SK-N-SH (cell line): ENCODE results near the gene SLC27A3. TPM values are rescaled to one million over a fixed set of nuclear protein-coding genes. Genes with fewer than 3 reads are reported as not detected.

ENCODE experiments used
- CTCF ChIA-PET: fragments of 300-600, 350-600 bp; formaldehyde crosslinking; extraction: SDS; loops from one replicate; lab custom pipeline; 2021; lab: Yijun Ruan, JAX
- POLR2A ChIA-PET: fragments of 350-600 bp; sonication (Branson Sonifier 250); formaldehyde crosslinking; extraction: SDS; loops from one replicate; lab custom pipeline; 2020; ENCODE audit warnings: antibody characterized with exemption, inconsistent platforms; lab: Yijun Ruan, JAX
- DNase-seq: peaks from one replicate; pipeline ENCODE4 v3.0.0; 2012
- H2AFZ ChIP-seq: fragments of 200-600 bp; sonication (generic); 2 replicates; pipeline ENCODE4 v1.8.1; 2016; ENCODE audit warnings: antibody characterized with exemption, mild to moderate bottlenecking, low read depth
- H3F3A ChIP-seq: fragments of 200-600 bp; sonication (generic); replicated peaks from 2 replicates; pipeline ENCODE3; 2016; ENCODE audit warnings: antibody characterized with exemption, mild to moderate bottlenecking; ENCODE audit not compliant: insufficient read depth
- H3K27ac ChIP-seq, 2 experiments: fragments of 200-500 bp in 1 of 2; fragments of 200-600 bp in 1 of 2; sonication (Bioruptor generic) in 1 of 2; sonication (generic), shearing (Covaris generic) in 1 of 2; 2 replicates each; pipeline versions ENCODE4 v1.5.1 to v1.6.1; 2014 to 2016; ENCODE audit warnings: low read depth in 2 of 2, inconsistent platforms in 1 of 2, low read length in 1 of 2, mild to moderate bottlenecking in 1 of 2, mixed read lengths in 1 of 2
- H3K27me3 ChIP-seq: fragments of 200-600 bp; sonication (generic), shearing (Covaris generic); 2 replicates; pipeline ENCODE4 v1.6.1; 2016; ENCODE audit warnings: mixed run types; ENCODE audit not compliant: insufficient read depth
- H3K36me3 ChIP-seq, 2 experiments: fragments of 200-500 bp in 1 of 2; fragments of 200-600 bp in 1 of 2; sonication (Bioruptor generic) in 1 of 2; sonication (generic) in 1 of 2; replicated peaks in 1 of 2; 2 replicates each; pipeline versions ENCODE3 to v1.5.1; 2014 to 2016; ENCODE audit warnings: low read length in 1 of 2, mild to moderate bottlenecking in 1 of 2; ENCODE audit not compliant: insufficient read depth in 2 of 2, control insufficient read depth in 1 of 2
- H3K4me1 ChIP-seq, 2 experiments: fragments of 200-500 bp in 1 of 2; fragments of 200-600 bp in 1 of 2; sonication (Bioruptor generic) in 1 of 2; sonication (generic), shearing (Covaris generic) in 1 of 2; 2 replicates each; pipeline versions ENCODE4 v1.5.1 to v1.6.1; 2014 to 2016; ENCODE audit warnings: low read depth in 1 of 2, low read length in 1 of 2, mixed run types in 1 of 2; ENCODE audit not compliant: insufficient read depth in 2 of 2, control insufficient read depth in 1 of 2
- H3K4me2 ChIP-seq: fragments of 200-600 bp; sonication (generic), shearing (Covaris generic); 2 replicates; pipeline ENCODE4 v1.6.1; 2017; ENCODE audit warnings: mixed run types
- H3K4me3 ChIP-seq, 2 experiments: fragments of 200-500 bp in 1 of 2; fragments of 200-600 bp in 1 of 2; sonication (Bioruptor generic) in 1 of 2; sonication (generic), shearing (Covaris generic) in 1 of 2; 2 replicates each; pipeline versions ENCODE4 v1.5.1 to v1.8.1; 2014 to 2016; ENCODE audit warnings: low read depth in 2 of 2, inconsistent platforms in 1 of 2, low read length in 1 of 2, mild to moderate bottlenecking in 1 of 2, mixed read lengths in 1 of 2, moderate library complexity in 1 of 2
- H3K79me2 ChIP-seq: fragments of 200-600 bp; sonication (generic); 2 replicates; pipeline ENCODE4 v1.8.1; 2017; ENCODE audit warnings: mild to moderate bottlenecking; ENCODE audit not compliant: insufficient read depth
- H3K9ac ChIP-seq: fragments of 200-600 bp; sonication (generic); 2 replicates; pipeline ENCODE4 v1.6.1; 2017; ENCODE audit warnings: mixed run types
- H3K9me2 ChIP-seq: fragments of 200-600 bp; sonication (generic); 2 replicates; pipeline ENCODE4 v1.6.1; 2017; ENCODE audit warnings: mixed run types
- H3K9me3 ChIP-seq: fragments of 200-600 bp; sonication (generic); 2 replicates; pipeline ENCODE4 v1.6.1; 2017; ENCODE audit warnings: mixed run types, mild to moderate bottlenecking, moderate library complexity
- H4K20me1 ChIP-seq: fragments of 200-600 bp; sonication (generic); 2 replicates; pipeline ENCODE4 v1.6.1; 2017; ENCODE audit warnings: mild to moderate bottlenecking, mixed run types; ENCODE audit not compliant: insufficient read depth
- FOXM1 ChIP-seq: IDR thresholded peaks from 2 replicates; pipeline ENCODE4 v1.4.0; 2012; ENCODE audit warnings: low read depth, mild to moderate bottlenecking
- IRF3 ChIP-seq: fragments of 150-350 bp; IDR thresholded peaks from 2 replicates; pipeline ENCODE4 v1.6.1; 2016; ENCODE audit warnings: mild to moderate bottlenecking, low read depth, low read length
- MEF2A ChIP-seq: IDR thresholded peaks from 2 replicates; pipeline ENCODE4 v1.4.0; 2012; ENCODE audit warnings: low read depth, borderline replicate concordance
- RXRA ChIP-seq: IDR thresholded peaks from 2 replicates; pipeline ENCODE4 v1.4.0; 2012; ENCODE audit warnings: low read depth, mild to moderate bottlenecking, borderline replicate concordance
- SMC3 ChIP-seq: IDR thresholded peaks from 2 replicates; pipeline ENCODE4 v1.6.1; 2012; ENCODE audit warnings: low read depth, low read length, improper control_type of control experiment
- WGBS: methylation state at CpG from one replicate; pipeline ENCODE4 v1.1.6; 2017; ENCODE audit warnings: low lambda C conversion rate; 5-methylcytosine and 5-hydroxymethylcytosine counted together
- polyA plus RNA-seq, 3 experiments: library from polyadenylated mRNA; depleted of rRNA; stranded (reverse); fragments of >200 nt; gene quantifications; 2 replicates each; pipeline ENCODE4 v1.2.3, GENCODE V29; 2012
- TF ChIP-seq, protein P1 (sequence below): fragments of 150-350 bp; IDR thresholded peaks from 2 replicates; pipeline ENCODE4 v1.6.1; 2017; ENCODE audit warnings: antibody characterized with exemption, low read length, low read depth, borderline replicate concordance
- TF ChIP-seq, protein P2 (sequence below): IDR thresholded peaks from 2 replicates; pipeline ENCODE4; 2012

SLC27A3 gene
- polyA plus RNA-seq, 1 of the 3 experiments (the other 2 are of a cell fraction) = 9.0 TPM

- ChIA-PET CTCF (interaction anchor here (1.6 to 2.0 kb wide), 2 partner anchors 11 to 201 kb away, joined by 7 to 11 read pairs; partner anchors contain the start of gene RAB13), POLR2A (no interaction called here)
- Histone ChIP-seq H3K4me1 (peaks cover 4% of the 10 kb centered on the region in 2 experiments; a peak in 2 of 4 replicates), H3K79me2 (no peaks in the 10 kb centered on the region), H4K20me1 (no peaks in the 10 kb centered on the region), H3F3A (peaks cover 4% of the 10 kb centered on the region), H3K36me3 (no peaks in the 10 kb centered on the region), H3K9me3 (no peaks in the 10 kb centered on the region), H3K9me2 (no peaks in the 10 kb centered on the region), H2AFZ (no peak overlapping the region), H3K4me2 (no peak overlapping the region), H3K27ac (no peak overlapping the region), H3K4me3 (no peak overlapping the region), H3K9ac (no peak overlapping the region), H3K27me3 (no peaks in the 10 kb centered on the region)
- TF ChIP-seq SMC3 (no peak), MEF2A (no peak), RXRA (no peak), FOXM1 (no peak)
- TF ChIP-seq, protein P1, sequence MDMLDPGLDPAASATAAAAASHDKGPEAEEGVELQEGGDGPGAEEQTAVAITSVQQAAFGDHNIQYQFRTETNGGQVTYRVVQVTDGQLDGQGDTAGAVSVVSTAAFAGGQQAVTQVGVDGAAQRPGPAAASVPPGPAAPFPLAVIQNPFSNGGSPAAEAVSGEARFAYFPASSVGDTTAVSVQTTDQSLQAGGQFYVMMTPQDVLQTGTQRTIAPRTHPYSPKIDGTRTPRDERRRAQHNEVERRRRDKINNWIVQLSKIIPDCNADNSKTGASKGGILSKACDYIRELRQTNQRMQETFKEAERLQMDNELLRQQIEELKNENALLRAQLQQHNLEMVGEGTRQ = no peak
- TF ChIP-seq, protein P2, sequence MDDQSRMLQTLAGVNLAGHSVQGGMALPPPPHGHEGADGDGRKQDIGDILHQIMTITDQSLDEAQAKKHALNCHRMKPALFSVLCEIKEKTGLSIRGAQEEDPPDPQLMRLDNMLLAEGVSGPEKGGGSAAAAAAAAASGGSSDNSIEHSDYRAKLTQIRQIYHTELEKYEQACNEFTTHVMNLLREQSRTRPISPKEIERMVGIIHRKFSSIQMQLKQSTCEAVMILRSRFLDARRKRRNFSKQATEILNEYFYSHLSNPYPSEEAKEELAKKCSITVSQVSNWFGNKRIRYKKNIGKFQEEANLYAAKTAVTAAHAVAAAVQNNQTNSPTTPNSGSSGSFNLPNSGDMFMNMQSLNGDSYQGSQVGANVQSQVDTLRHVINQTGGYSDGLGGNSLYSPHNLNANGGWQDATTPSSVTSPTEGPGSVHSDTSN = no peak
- DNase-seq = no peak
- WGBS = 83% methylated on average over 4 of the region's 4 CpGs
Measured at GRCh38 chr1:153786038-153786790, 11.0 kb downstream of the SLC27A3 start.

GRCh38 chr1:153789478-153790034, 14.3 kb downstream of the SLC27A3 start:
- no peak overlapping the region for H3K9ac ChIP-seq

More at GRCh38 chr1:153789478-153790034, 14.3 kb downstream of the SLC27A3 start:
- peaks cover 4% of the 10 kb centered on the region for H3F3A ChIP-seq
- no peaks in the 10 kb centered on the region for H3K79me2 ChIP-seq
- no peak for TF ChIP-seq IRF3
- CTCF ChIA-PET = interaction anchor here (1.4 to 5.1 kb wide), 2 partner anchors 157 to 197 kb away, joined by 4 to 22 read pairs; partner anchors contain the start of genes DENND4B and RAB13
- DNase-seq = no peak
- H3K4me2 ChIP-seq = no peak overlapping the region
- 83% methylated on average over 10 of the region's 22 CpGs for WGBS
- H4K20me1 ChIP-seq = no peaks in the 10 kb centered on the region
- H3K9me2 ChIP-seq = no peaks in the 10 kb centered on the region
- H3K4me3 ChIP-seq = no peak overlapping the region
- no peak overlapping the region for H3K27ac ChIP-seq
- no peak overlapping the region for H2AFZ ChIP-seq
- H3K4me1 ChIP-seq = no peaks in the 10 kb centered on the region
- H3K36me3 ChIP-seq = no peaks in the 10 kb centered on the region
- no peaks in the 10 kb centered on the region for H3K9me3 ChIP-seq
- POLR2A ChIA-PET = no interaction called here
- no peaks in the 10 kb centered on the region for H3K27me3 ChIP-seq
